K562 (cell line): ENCODE data around the gene C3orf85. TPM values are rescaled to one million over a fixed set of nuclear protein-coding genes. Genes with fewer than 3 reads are reported as not detected.

Experiments
- ATAC-seq: fragments of 200-7000 bp; cut with Tn5 transposase; 3 replicates; pipeline ENCODE4 v1.9.1; 2020; ENCODE audit warnings: moderate library complexity
- BruUV-seq: library from RNA; stranded (reverse); fragments of 400-500 nt; replicated peaks from 2 replicates; lab custom pipeline; 2021; lab: Mats Ljungman, UMichigan
- CTCF ChIA-PET: fragments of 300-600 bp; formaldehyde crosslinking; extraction: SDS; loops from one replicate; lab custom pipeline; 2021; ENCODE audit warnings: low intra/inter-chr PET ratio; lab: Yijun Ruan, JAX
- POLR2A ChIA-PET: fragments of 300-600, 350-650 bp; sonication (Branson Sonifier 250); formaldehyde crosslinking; extraction: SDS; loops from one replicate; lab custom pipeline; 2021; ENCODE audit warnings: antibody characterized with exemption, inconsistent platforms; lab: Yijun Ruan, JAX
- DNase-seq, 4 experiments: peaks; one replicate each; pipeline versions ENCODE4 v3.0.0 to v3.0.0-alpha.2; 2011 to 2018; ENCODE audit warnings: low spot score in 3 of 4, mixed read lengths in 3 of 4; ENCODE audit errors: extremely low read depth in 1 of 4
- FAIRE-seq: peaks from 2 replicates; lab custom pipeline; 2011; peaks lifted over from hg19 to GRCh38; lab: Jason Lieb, UNC
- H2AFZ ChIP-seq: 2 replicates; pipeline ENCODE4 v1.6.0; 2011; ENCODE audit warnings: low read depth, low read length, control low read depth, inconsistent platforms
- H3K27ac ChIP-seq: fragments of 200-600 bp; 3 replicates; pipeline ENCODE4 v1.8.0; 2011; ENCODE audit warnings: low read depth, mild to moderate bottlenecking, control low read depth, inconsistent platforms, low read length, moderate library complexity, mixed read lengths; ENCODE audit errors: extremely low read depth
- H3K27me3 ChIP-seq, 2 experiments: fragments of 300-600 bp in 1 of 2; 2 replicates in 1 of 2; 3 replicates in 1 of 2; pipeline versions ENCODE4 v1.6.0 to v1.8.0; 2011; ENCODE audit warnings: inconsistent platforms in 2 of 2, low read length in 2 of 2, mild to moderate bottlenecking in 1 of 2, mixed read lengths in 1 of 2, moderate library complexity in 1 of 2; ENCODE audit not compliant: control insufficient read depth in 2 of 2, insufficient read depth in 2 of 2
- H3K36me3 ChIP-seq: fragments of 300-600 bp; 3 replicates; pipeline ENCODE4 v1.8.0; 2011; ENCODE audit warnings: mild to moderate bottlenecking, low read length, inconsistent platforms; ENCODE audit not compliant: control insufficient read depth, insufficient read depth
- H3K4me1 ChIP-seq, 2 experiments: fragments of 200-600 bp in 1 of 2; replicated peaks in 1 of 2; 2 replicates in 1 of 2; 3 replicates in 1 of 2; pipeline versions ENCODE4 v1.5.1 to v1.8.0; 2011; ENCODE audit warnings: inconsistent platforms in 2 of 2, low read length in 2 of 2, mild to moderate bottlenecking in 1 of 2, mixed read lengths in 1 of 2, moderate library complexity in 1 of 2; ENCODE audit not compliant: control insufficient read depth in 2 of 2, insufficient read depth in 2 of 2
- H3K4me2 ChIP-seq: 2 replicates; pipeline ENCODE4 v1.6.1; 2011; ENCODE audit warnings: low read length, control low read depth, inconsistent platforms, mixed read lengths; ENCODE audit not compliant: insufficient read depth
- H3K4me3 ChIP-seq: fragments of 200-600 bp; sonication (generic), shearing (Covaris generic); 2 replicates; pipeline ENCODE4 v1.5.1; 2016; ENCODE audit warnings: control low read depth, inconsistent platforms
- H3K79me2 ChIP-seq: fragments of 200-600 bp; 3 replicates; pipeline ENCODE4 v1.8.0; 2011; ENCODE audit warnings: low read length, inconsistent platforms; ENCODE audit not compliant: control insufficient read depth, insufficient read depth
- H3K9ac ChIP-seq, 2 experiments: 2 replicates each; pipeline versions ENCODE4 v1.6.0 to v1.6.1; 2011; ENCODE audit warnings: low read depth in 2 of 2, low read length in 2 of 2, control low read depth in 1 of 2, inconsistent platforms in 1 of 2, mild to moderate bottlenecking in 1 of 2, mixed read lengths in 1 of 2; ENCODE audit not compliant: insufficient read depth in 1 of 2
- H3K9me1 ChIP-seq: one replicate; pipeline ENCODE4 v1.6.0; 2011; ENCODE audit warnings: inconsistent platforms, mild to moderate bottlenecking, low read length, moderate library complexity; ENCODE audit not compliant: control insufficient read depth, insufficient read depth
- H3K9me3 ChIP-seq: replicated peaks from 2 replicates; pipeline ENCODE4 v1.5.1; 2011; ENCODE audit warnings: low read depth, low read length, inconsistent platforms; ENCODE audit not compliant: control insufficient read depth, insufficient read depth
- H4K20me1 ChIP-seq: replicated peaks from 2 replicates; pipeline ENCODE4 v1.6.1; 2011; ENCODE audit warnings: low read length, inconsistent platforms, mixed read lengths; ENCODE audit not compliant: control insufficient read depth, insufficient read depth
- BHLHE40 ChIP-seq: IDR thresholded peaks from 2 replicates; pipeline ENCODE4 v1.6.1; 2011; ENCODE audit warnings: low read length, improper control_type of control experiment
- KDM5B ChIP-seq: fragments of 200-600 bp; sonication (generic); IDR thresholded peaks from 2 replicates; pipeline ENCODE4 v1.6.1; 2012; ENCODE audit warnings: low read depth, mild to moderate bottlenecking, moderate library complexity, low read length, control low read depth, inconsistent platforms; ENCODE audit not compliant: insufficient replicate concordance
- POLR2AphosphoS2 ChIP-seq: IDR thresholded peaks from 2 replicates; pipeline ENCODE4 v1.6.1; 2012; ENCODE audit warnings: low read length, improper control_type of control experiment
- PRMT5 ChIP-seq: sonication (generic); formaldehyde crosslinking; IDR thresholded peaks from 2 replicates; pipeline ENCODE4 v1.5.0; 2020; ENCODE audit warnings: missing genetic modification reagents
- SPI1 ChIP-seq: IDR thresholded peaks from 2 replicates; pipeline ENCODE4 v1.6.1; 2011; ENCODE audit warnings: low read depth, low read length, control low read depth, borderline replicate concordance
- TBP ChIP-seq: optimal IDR thresholded peaks from 2 replicates; pipeline ENCODE3; 2011; ENCODE audit warnings: low read depth, low read length, improper control_type of control experiment
- ZNF133 ChIP-seq: fragments of 250-450 bp; sonication (Bioruptor Pico); IDR thresholded peaks from 2 replicates; pipeline ENCODE4 v1.4.0; 2020; ENCODE audit warnings: mild to moderate bottlenecking
- ZNF174 ChIP-seq: fragments of 250-450 bp; sonication (Bioruptor Pico); IDR thresholded peaks from 2 replicates; pipeline ENCODE4 v1.4.0; 2020; ENCODE audit warnings: mild to moderate bottlenecking
- ZNF175 ChIP-seq: fragments of 200-800 bp; sonication (Bioruptor generic); IDR thresholded peaks from 2 replicates; pipeline ENCODE4 v1.6.1; 2016; ENCODE audit warnings: low read depth, mild to moderate bottlenecking, missing genetic modification characterization, missing compliant biosample characterization
- ZNF311 ChIP-seq: fragments of 250-450 bp; sonication (Bioruptor Pico); IDR thresholded peaks from 2 replicates; pipeline ENCODE4 v1.4.0; 2020; ENCODE audit warnings: mild to moderate bottlenecking, moderate library complexity
- ZNF584 ChIP-seq: fragments of 200-800 bp; sonication (Bioruptor generic); IDR thresholded peaks from 2 replicates; pipeline ENCODE4 v1.6.1; 2016; ENCODE audit warnings: low read depth, mild to moderate bottlenecking, missing genetic modification characterization, missing compliant biosample characterization
- ZNF785 ChIP-seq: fragments of 250-450 bp; sonication (Bioruptor Pico); IDR thresholded peaks from 2 replicates; pipeline ENCODE4 v1.4.0; 2020; ENCODE audit warnings: mild to moderate bottlenecking
- ZNF79 ChIP-seq: fragments of 250-450 bp; sonication (Bioruptor Pico); IDR thresholded peaks from 2 replicates; pipeline ENCODE4 v1.4.0; 2020; ENCODE audit warnings: low read depth, mild to moderate bottlenecking, moderate library complexity
- WGBS: fragments of 100-300 bp; shearing (Covaris generic); methylation state at CpG from one replicate; pipeline ENCODE4 v1.1.6; 2016; ENCODE audit warnings: low coverage, mixed read lengths; ENCODE audit not compliant: insufficient coverage; ENCODE audit errors: missing lambda C conversion rate; 5-methylcytosine and 5-hydroxymethylcytosine counted together
- in situ Hi-C: fragments of 300-500 bp; cut with MboI; formaldehyde crosslinking; loops from 4 replicates; pipeline ENCODE4 v1.15.0; 2018; ENCODE audit warnings: inconsistent platforms, mixed read lengths
- intact Hi-C: fragments of 100-400 bp; cut with micrococcal nuclease; formaldehyde crosslinking; loops from 2 replicates; pipeline ENCODE4 v1.14.2; 2022
- polyA plus RNA-seq, 8 experiments: library from polyadenylated mRNA; depleted of rRNA in 4 of 8; stranded (reverse) in 5 of 8; unstranded in 3 of 8; fragments of >200 nt; fragmentation: Nextera tagmentation in 2 of 8; fragmentation: Illumina TruSeq in 1 of 8; extraction: Ambion mirVana in 2 of 8; extraction: Trizol in 1 of 8; gene quantifications; 2 replicates each; pipeline versions ENCODE4 v1.2.1 to v1.2.3, GENCODE V29; 2011 to 2014; ENCODE audit warnings: inconsistent platforms in 1 of 8, missing spikeins in 1 of 8
- total RNA-seq, 7 experiments: library from RNA; depleted of rRNA in 6 of 7; stranded (reverse); fragments of >200 nt in 6 of 7; fragmentation: Illumina TruSeq in 2 of 7; extraction: Trizol in 2 of 7; gene quantifications; 2 replicates each; pipeline versions ENCODE4 v1.2.1 to v1.2.3, GENCODE V29; 2011 to 2021; ENCODE audit warnings: low replicate concordance in 1 of 7
- TF ChIP-seq, protein P1 (sequence below): fragments of 200-400 bp; formaldehyde crosslinking; IDR thresholded peaks from 2 replicates; pipeline ENCODE4 v1.6.1; 2017; ENCODE audit warnings: mild to moderate bottlenecking, low read depth, low read length, moderate library complexity
- TF ChIP-seq, protein P2 (sequence below): fragments of 450-650 bp; conservative IDR thresholded peaks from 2 replicates; pipeline ENCODE4 v1.6.1; 2016; ENCODE audit warnings: missing genetic modification characterization, low read depth, mild to moderate bottlenecking, control low read depth, missing compliant biosample characterization
- TF ChIP-seq, protein P3 (sequence below): sonication (generic); formaldehyde crosslinking; IDR thresholded peaks from 2 replicates; pipeline ENCODE4 v1.8.0; 2022; ENCODE audit warnings: missing genetic modification reagents, mild to moderate bottlenecking, moderate library complexity, borderline replicate concordance
- TF ChIP-seq, protein P4 (sequence below): fragments of 450-650 bp; IDR thresholded peaks from 2 replicates; pipeline ENCODE4 v1.6.1; 2016; ENCODE audit warnings: missing biosample characterization, missing genetic modification characterization

The C3orf85 gene
- total and polyA plus RNA-seq, 9 of the 15 experiments (the other 6 are each of a cell fraction or from before 2014, with no cell fraction given), result not detected

DNA sequence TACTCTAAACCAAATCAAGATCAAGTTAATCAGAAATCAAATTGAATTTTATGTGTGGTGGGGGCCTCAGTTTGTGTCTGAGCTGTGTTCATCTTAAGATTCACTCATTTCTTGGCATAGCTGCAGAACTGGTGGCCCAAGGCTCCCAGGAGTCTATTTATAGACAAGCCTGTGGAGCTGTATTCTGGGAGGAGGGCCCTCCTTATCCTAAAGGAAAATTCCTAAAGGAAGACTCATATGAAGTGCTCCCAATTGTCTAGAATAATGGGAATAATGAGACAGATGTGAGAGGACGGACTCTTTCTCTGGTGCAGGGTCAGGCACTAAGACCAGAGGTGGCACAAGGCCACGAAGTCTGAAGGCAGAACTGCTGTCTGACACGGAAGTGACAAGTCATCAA is 38.9 kb downstream of the C3orf85 start:
- CTCF ChIA-PET, result no interaction called here

More for the DNA sequence above, 38.9 kb downstream of the C3orf85 start:
- intact Hi-C loops, result no loop called here
- H3K9me3 ChIP-seq, result no peaks in the 10 kb centered on the region
- in situ Hi-C loops, result no loop called here
- no peak overlapping the region for H3K9ac ChIP-seq
- no peak overlapping the region for H3K4me3 ChIP-seq
- no peaks in the 10 kb centered on the region for H3K9me1 ChIP-seq
- H3K27me3 ChIP-seq, result no peaks in the 10 kb centered on the region
- H4K20me1 ChIP-seq, result no peaks in the 10 kb centered on the region
- DNase-seq (no peak), ATAC-seq (no peak), FAIRE-seq (no peak)
- no peaks in the 10 kb centered on the region for H3K36me3 ChIP-seq
- no peaks in the 10 kb centered on the region for H3K4me1 ChIP-seq
- POLR2A ChIA-PET, result no interaction called here
- H3K79me2 ChIP-seq, result no peaks in the 10 kb centered on the region
- H3K4me2 ChIP-seq, result no peak overlapping the region
- TF ChIP-seq, protein P1, sequence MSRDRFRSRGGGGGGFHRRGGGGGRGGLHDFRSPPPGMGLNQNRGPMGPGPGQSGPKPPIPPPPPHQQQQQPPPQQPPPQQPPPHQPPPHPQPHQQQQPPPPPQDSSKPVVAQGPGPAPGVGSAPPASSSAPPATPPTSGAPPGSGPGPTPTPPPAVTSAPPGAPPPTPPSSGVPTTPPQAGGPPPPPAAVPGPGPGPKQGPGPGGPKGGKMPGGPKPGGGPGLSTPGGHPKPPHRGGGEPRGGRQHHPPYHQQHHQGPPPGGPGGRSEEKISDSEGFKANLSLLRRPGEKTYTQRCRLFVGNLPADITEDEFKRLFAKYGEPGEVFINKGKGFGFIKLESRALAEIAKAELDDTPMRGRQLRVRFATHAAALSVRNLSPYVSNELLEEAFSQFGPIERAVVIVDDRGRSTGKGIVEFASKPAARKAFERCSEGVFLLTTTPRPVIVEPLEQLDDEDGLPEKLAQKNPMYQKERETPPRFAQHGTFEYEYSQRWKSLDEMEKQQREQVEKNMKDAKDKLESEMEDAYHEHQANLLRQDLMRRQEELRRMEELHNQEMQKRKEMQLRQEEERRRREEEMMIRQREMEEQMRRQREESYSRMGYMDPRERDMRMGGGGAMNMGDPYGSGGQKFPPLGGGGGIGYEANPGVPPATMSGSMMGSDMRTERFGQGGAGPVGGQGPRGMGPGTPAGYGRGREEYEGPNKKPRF, result no peak
- TF ChIP-seq ZNF133 (CRISPR knock-in tag), result no peak
- TF ChIP-seq ZNF175 (CRISPR knock-in tag), result no peak
- TF ChIP-seq ZNF311, result no peak
- no peak for TF ChIP-seq ZNF584 (CRISPR knock-in tag)
- TF ChIP-seq, protein P2, sequence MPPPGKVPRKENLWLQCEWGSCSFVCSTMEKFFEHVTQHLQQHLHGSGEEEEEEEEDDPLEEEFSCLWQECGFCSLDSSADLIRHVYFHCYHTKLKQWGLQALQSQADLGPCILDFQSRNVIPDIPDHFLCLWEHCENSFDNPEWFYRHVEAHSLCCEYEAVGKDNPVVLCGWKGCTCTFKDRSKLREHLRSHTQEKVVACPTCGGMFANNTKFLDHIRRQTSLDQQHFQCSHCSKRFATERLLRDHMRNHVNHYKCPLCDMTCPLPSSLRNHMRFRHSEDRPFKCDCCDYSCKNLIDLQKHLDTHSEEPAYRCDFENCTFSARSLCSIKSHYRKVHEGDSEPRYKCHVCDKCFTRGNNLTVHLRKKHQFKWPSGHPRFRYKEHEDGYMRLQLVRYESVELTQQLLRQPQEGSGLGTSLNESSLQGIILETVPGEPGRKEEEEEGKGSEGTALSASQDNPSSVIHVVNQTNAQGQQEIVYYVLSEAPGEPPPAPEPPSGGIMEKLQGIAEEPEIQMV (tag), result no peak
- TF ChIP-seq ZNF785 (CRISPR knock-in tag), result no peak
- no peak for TF ChIP-seq BHLHE40
- TF ChIP-seq PRMT5, result no peak
- TF ChIP-seq TBP, result no peak
- no peak for TF ChIP-seq ZNF174 (CRISPR knock-in tag)
- no peak for TF ChIP-seq POLR2AphosphoS2
- TF ChIP-seq SPI1, result no peak
- TF ChIP-seq, protein P3, sequence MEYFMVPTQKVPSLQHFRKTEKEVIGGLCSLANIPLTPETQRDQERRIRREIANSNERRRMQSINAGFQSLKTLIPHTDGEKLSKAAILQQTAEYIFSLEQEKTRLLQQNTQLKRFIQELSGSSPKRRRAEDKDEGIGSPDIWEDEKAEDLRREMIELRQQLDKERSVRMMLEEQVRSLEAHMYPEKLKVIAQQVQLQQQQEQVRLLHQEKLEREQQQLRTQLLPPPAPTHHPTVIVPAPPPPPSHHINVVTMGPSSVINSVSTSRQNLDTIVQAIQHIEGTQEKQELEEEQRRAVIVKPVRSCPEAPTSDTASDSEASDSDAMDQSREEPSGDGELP (CRISPR knock-in tag), result no peak
- TF ChIP-seq, protein P4, sequence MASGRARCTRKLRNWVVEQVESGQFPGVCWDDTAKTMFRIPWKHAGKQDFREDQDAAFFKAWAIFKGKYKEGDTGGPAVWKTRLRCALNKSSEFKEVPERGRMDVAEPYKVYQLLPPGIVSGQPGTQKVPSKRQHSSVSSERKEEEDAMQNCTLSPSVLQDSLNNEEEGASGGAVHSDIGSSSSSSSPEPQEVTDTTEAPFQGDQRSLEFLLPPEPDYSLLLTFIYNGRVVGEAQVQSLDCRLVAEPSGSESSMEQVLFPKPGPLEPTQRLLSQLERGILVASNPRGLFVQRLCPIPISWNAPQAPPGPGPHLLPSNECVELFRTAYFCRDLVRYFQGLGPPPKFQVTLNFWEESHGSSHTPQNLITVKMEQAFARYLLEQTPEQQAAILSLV (tag), result no peak
- TF ChIP-seq ZNF79 (CRISPR knock-in tag), result no peak
- no peak for TF ChIP-seq KDM5B
- 0% methylated on average over 3 of the region's 3 CpGs for WGBS
- H2AFZ ChIP-seq, result no peak overlapping the region
- no peak overlapping the region for H3K27ac ChIP-seq
- BruUV-seq, result no TSS peak
